IPS-18c (cell line): ENCODE results near the gene TUSC1.
"Not testable (repeated sequence)": the region's sequence is repeated elsewhere in the genome, so short reads cannot be mapped to it uniquely, and the experiment has no call there.

Experiments
- H3K4me3 ChIP-seq: 2 replicates; pipeline ENCODE4 v1.7.0; 2013; ENCODE audit warnings: low read depth, mild to moderate bottlenecking, low read length, moderate library complexity; ENCODE audit not compliant: insufficient read depth
- H3K9me3 ChIP-seq: one replicate; pipeline ENCODE4 v1.6.1; 2013; ENCODE audit warnings: mild to moderate bottlenecking, low read length, moderate library complexity; ENCODE audit not compliant: control insufficient read depth, insufficient read depth

The TUSC1 gene

GRCh38 chr9:25678147-25678666 lies at the start of gene TUSC1:
TUSC1 (minus strand) TSS chr9:25678444; CDS start chr9:25678312, 132 bp downstream.
- no peaks in the 10 kb centered on the region for H3K9me3 ChIP-seq
- peak within 1 kb of the TSS; percentile 57 for H3K4me3 ChIP-seq

GRCh38 chr9:25726871-25727410 lies 48.7 kb upstream of the TUSC1 start:
- Histone ChIP-seq H3K9me3 (no peaks in the 10 kb centered on the region), H3K4me3 (no peak overlapping the region)

GRCh38 chr9:25724424-25724823 lies 46.2 kb upstream of the TUSC1 start:
- Histone ChIP-seq H3K4me3 (no peak overlapping the region), H3K9me3 (no peaks in the 10 kb centered on the region)

GRCh38 chr9:25716220-25716872 lies 38.1 kb upstream of the TUSC1 start:
- Histone ChIP-seq H3K9me3 (no peaks in the 10 kb centered on the region), H3K4me3 (no peak overlapping the region)

- Histone ChIP-seq H3K9me3 (no peaks in the 10 kb centered on the region), H3K4me3 (no peak overlapping the region)
Observed at GRCh38 chr9:25709941-25710340, 31.7 kb upstream of the TUSC1 start.

GRCh38 chr9:25704800-25705199 lies 26.6 kb upstream of the TUSC1 start:
- Histone ChIP-seq H3K4me3 (no peak overlapping the region), H3K9me3 (no peaks in the 10 kb centered on the region)

- no peak overlapping the region for H3K4me3 ChIP-seq
- H3K9me3 ChIP-seq, result no peaks in the 10 kb centered on the region
Observed at GRCh38 chr9:25703701-25704357, 25.6 kb upstream of the TUSC1 start.

- Histone ChIP-seq H3K4me3 (no peak overlapping the region), H3K9me3 (no peaks in the 10 kb centered on the region)
Observed at GRCh38 chr9:25702536-25702935, 24.3 kb upstream of the TUSC1 start.

- not testable (repeated sequence) for H3K9me3 ChIP-seq, H3K4me3 ChIP-seq
Observed at GRCh38 chr9:25700899-25701298, 22.7 kb upstream of the TUSC1 start.

GRCh38 chr9:25700430-25700829 lies 22.2 kb upstream of the TUSC1 start:
- Histone ChIP-seq H3K9me3 (no peaks in the 10 kb centered on the region), H3K4me3 (no peak overlapping the region)

GRCh38 chr9:25691786-25692185 lies 13.5 kb upstream of the TUSC1 start:
- no peak overlapping the region for H3K4me3 ChIP-seq
- H3K9me3 ChIP-seq, result no peaks in the 10 kb centered on the region

- Histone ChIP-seq H3K9me3 (peaks cover 3% of the 10 kb centered on the region), H3K4me3 (no peak overlapping the region)
Observed at GRCh38 chr9:25684321-25684720, 6.1 kb upstream of the TUSC1 start.

- no peak overlapping the region for H3K4me3 ChIP-seq
- peaks cover 3% of the 10 kb centered on the region for H3K9me3 ChIP-seq
Observed at GRCh38 chr9:25681266-25681665, 3.0 kb upstream of the TUSC1 start.

- Histone ChIP-seq H3K9me3 (no peaks in the 10 kb centered on the region), H3K4me3 (no peak overlapping the region; the same call in 1 of the 2 replicates)
Observed at GRCh38 chr9:25678846-25679360, 659 bp upstream of the TUSC1 start.

GRCh38 chr9:25677301-25678146 lies 720 bp downstream of the TUSC1 start:
- no peaks in the 10 kb centered on the region for H3K9me3 ChIP-seq
- H3K4me3 ChIP-seq, result peak overlapping the region; percentile 57

- H3K9me3 ChIP-seq, H3K4me3 ChIP-seq: not testable (repeated sequence)
Observed at GRCh38 chr9:25675858-25676257, 2.4 kb downstream of the TUSC1 start.

- Histone ChIP-seq H3K4me3 (no peak overlapping the region), H3K9me3 (no peaks in the 10 kb centered on the region)
Observed at GRCh38 chr9:25658571-25658970, 19.7 kb downstream of the TUSC1 start.
